ENCODE data around the gene KDM8. TPM values are rescaled to one million over a fixed set of nuclear protein-coding genes. Genes with fewer than 3 reads are reported as not detected.

The KDM8 gene
- polyA plus RNA-seq, 1 of the 3 experiments (the other 2 are of a cell fraction), result 3.3 TPM

GRCh38 chr16:27215660-27216059 lies 12.3 kb downstream of the KDM8 start (continued):
- TF ChIP-seq, protein P1, sequence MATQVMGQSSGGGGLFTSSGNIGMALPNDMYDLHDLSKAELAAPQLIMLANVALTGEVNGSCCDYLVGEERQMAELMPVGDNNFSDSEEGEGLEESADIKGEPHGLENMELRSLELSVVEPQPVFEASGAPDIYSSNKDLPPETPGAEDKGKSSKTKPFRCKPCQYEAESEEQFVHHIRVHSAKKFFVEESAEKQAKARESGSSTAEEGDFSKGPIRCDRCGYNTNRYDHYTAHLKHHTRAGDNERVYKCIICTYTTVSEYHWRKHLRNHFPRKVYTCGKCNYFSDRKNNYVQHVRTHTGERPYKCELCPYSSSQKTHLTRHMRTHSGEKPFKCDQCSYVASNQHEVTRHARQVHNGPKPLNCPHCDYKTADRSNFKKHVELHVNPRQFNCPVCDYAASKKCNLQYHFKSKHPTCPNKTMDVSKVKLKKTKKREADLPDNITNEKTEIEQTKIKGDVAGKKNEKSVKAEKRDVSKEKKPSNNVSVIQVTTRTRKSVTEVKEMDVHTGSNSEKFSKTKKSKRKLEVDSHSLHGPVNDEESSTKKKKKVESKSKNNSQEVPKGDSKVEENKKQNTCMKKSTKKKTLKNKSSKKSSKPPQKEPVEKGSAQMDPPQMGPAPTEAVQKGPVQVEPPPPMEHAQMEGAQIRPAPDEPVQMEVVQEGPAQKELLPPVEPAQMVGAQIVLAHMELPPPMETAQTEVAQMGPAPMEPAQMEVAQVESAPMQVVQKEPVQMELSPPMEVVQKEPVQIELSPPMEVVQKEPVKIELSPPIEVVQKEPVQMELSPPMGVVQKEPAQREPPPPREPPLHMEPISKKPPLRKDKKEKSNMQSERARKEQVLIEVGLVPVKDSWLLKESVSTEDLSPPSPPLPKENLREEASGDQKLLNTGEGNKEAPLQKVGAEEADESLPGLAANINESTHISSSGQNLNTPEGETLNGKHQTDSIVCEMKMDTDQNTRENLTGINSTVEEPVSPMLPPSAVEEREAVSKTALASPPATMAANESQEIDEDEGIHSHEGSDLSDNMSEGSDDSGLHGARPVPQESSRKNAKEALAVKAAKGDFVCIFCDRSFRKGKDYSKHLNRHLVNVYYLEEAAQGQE (IDR thresholded peaks at IDR 0.05; ENCODE audit: low read depth, low read length), result no peak
- TF ChIP-seq GABPA (IDR thresholded peaks at IDR 0.05; ENCODE audit: low read depth) (no peak), FOSL2 (IDR thresholded peaks at IDR 0.05; ENCODE audit: borderline replicate concordance, low read depth) (no peak)
- TF ChIP-seq, protein P2, sequence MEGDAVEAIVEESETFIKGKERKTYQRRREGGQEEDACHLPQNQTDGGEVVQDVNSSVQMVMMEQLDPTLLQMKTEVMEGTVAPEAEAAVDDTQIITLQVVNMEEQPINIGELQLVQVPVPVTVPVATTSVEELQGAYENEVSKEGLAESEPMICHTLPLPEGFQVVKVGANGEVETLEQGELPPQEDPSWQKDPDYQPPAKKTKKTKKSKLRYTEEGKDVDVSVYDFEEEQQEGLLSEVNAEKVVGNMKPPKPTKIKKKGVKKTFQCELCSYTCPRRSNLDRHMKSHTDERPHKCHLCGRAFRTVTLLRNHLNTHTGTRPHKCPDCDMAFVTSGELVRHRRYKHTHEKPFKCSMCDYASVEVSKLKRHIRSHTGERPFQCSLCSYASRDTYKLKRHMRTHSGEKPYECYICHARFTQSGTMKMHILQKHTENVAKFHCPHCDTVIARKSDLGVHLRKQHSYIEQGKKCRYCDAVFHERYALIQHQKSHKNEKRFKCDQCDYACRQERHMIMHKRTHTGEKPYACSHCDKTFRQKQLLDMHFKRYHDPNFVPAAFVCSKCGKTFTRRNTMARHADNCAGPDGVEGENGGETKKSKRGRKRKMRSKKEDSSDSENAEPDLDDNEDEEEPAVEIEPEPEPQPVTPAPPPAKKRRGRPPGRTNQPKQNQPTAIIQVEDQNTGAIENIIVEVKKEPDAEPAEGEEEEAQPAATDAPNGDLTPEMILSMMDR (IDR thresholded peaks at IDR 0.05), result no peak

- Histone ChIP-seq H3K9me2 (no peaks in the 10 kb centered on the region), H3K9ac (no peak overlapping the region), H4K20me1 (ENCODE audit: insufficient read depth) (no peaks in the 10 kb centered on the region), H3K27me3 (ENCODE audit: insufficient read depth) (no peaks in the 10 kb centered on the region), H3K4me3 (ENCODE audit: low read depth in 2 of 2, low read length in 1 of 2) (no peak overlapping the region), H3K9me3 (no peaks in the 10 kb centered on the region), H3K4me1 (ENCODE audit: control insufficient read depth in 1 of 2, insufficient read depth in 2 of 2, low read depth in 1 of 2, low read length in 1 of 2) (no peaks in the 10 kb centered on the region; a peak in 1 of 4 replicates), H3K36me3 (replicated peaks in 1 of 2; ENCODE audit: control insufficient read depth in 1 of 2, insufficient read depth in 2 of 2, low read length in 1 of 2) (no peaks in the 10 kb centered on the region), H3F3A (replicated peaks; ENCODE audit: insufficient read depth) (no peaks in the 10 kb centered on the region), H3K4me2 (no peak overlapping the region), H3K27ac (ENCODE audit: low read depth in 2 of 2, low read length in 1 of 2) (no peak overlapping the region), H3K79me2 (ENCODE audit: insufficient read depth) (no peaks in the 10 kb centered on the region), H2AFZ (ENCODE audit: low read depth) (no peak overlapping the region)
- ChIA-PET CTCF (interaction anchor here (0.5 to 1.3 kb wide), 3 partner anchors 11 to 766 kb away, joined by 3 to 7 read pairs (median 3); no protein-coding TSS in a partner anchor), POLR2A (no interaction called here)
- no peak for DNase-seq
- 90% methylated on average over 15 of the region's 16 CpGs for WGBS (ENCODE audit: low lambda C conversion rate)
- no peak for TF ChIP-seq CHD2 (IDR thresholded peaks at IDR 0.05; ENCODE audit: low read length, partially characterized antibody)
- TF ChIP-seq GABPA (IDR thresholded peaks at IDR 0.05; ENCODE audit: low read depth), result no peak
- no peak for TF ChIP-seq EP300 (IDR thresholded peaks at IDR 0.05; ENCODE audit: borderline replicate concordance in 1 of 2, low read depth in 1 of 2, low read length in 1 of 2)
- TF ChIP-seq RXRA (IDR thresholded peaks at IDR 0.05; ENCODE audit: borderline replicate concordance, low read depth), result no peak
- TF ChIP-seq, protein P3, sequence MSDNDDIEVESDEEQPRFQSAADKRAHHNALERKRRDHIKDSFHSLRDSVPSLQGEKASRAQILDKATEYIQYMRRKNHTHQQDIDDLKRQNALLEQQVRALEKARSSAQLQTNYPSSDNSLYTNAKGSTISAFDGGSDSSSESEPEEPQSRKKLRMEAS (IDR thresholded peaks at IDR 0.05; ENCODE audit: low read depth), result no peak
- TF ChIP-seq, protein P2 (IDR thresholded peaks at IDR 0.05), result no peak
- TF ChIP-seq TAF1 (IDR thresholded peaks at IDR 0.05; ENCODE audit: borderline replicate concordance, low read depth, low read length), result no peak
- no peak for TF ChIP-seq RCOR1 (IDR thresholded peaks at IDR 0.05; ENCODE audit: low read length)
- TF ChIP-seq TEAD4 (IDR thresholded peaks at IDR 0.05; ENCODE audit: borderline replicate concordance, insufficient read depth), result no peak
- TF ChIP-seq, protein P1 (IDR thresholded peaks at IDR 0.05; ENCODE audit: low read depth, low read length), result no peak
- TF ChIP-seq MXI1 (IDR thresholded peaks at IDR 0.05; ENCODE audit: low read depth, low read length), result no peak
- TF ChIP-seq FOXJ3 (CRISPR knock-in tag; IDR thresholded peaks at IDR 0.05), result no peak
- TF ChIP-seq FOSL2 (IDR thresholded peaks at IDR 0.05; ENCODE audit: borderline replicate concordance, low read depth), result no peak
- TF ChIP-seq USF2 (IDR thresholded peaks at IDR 0.05; ENCODE audit: borderline replicate concordance, low read depth, low read length), result no peak
- TF ChIP-seq RFX5 (IDR thresholded peaks at IDR 0.05; ENCODE audit: low read length), result no peak
Measured at GRCh38 chr16:27216297-27216885, 13.1 kb downstream of the KDM8 start.
